Measurements from ENCODE around the gene SAYSD1. TPM values are rescaled to one million over a fixed set of nuclear protein-coding genes. Genes with fewer than 3 reads are reported as not detected.

Gene SAYSD1
- total and polyA plus RNA-seq, 4 donors: 7.8 to 16.6 (median 10.1) TPM

- 27 to 29% methylated on average over 12 of the region's 12 CpGs for WGBS, 2 donors
- Histone ChIP-seq H3K27me3 (ENCODE audit: control insufficient read depth in 1 of 2, insufficient read depth in 2 of 2, low read length in 1 of 2) (no peaks in the 10 kb centered on the region), H3K36me3 (ENCODE audit: control insufficient read depth in 1 of 2, insufficient read depth in 2 of 2, low read length in 1 of 2) (peaks cover 0 to 1% of the 10 kb centered on the region in 2 donors), H3K27ac (ENCODE audit: low read depth in 1 of 2, low read length in 2 of 2) (no peak overlapping the region), H3K9me3 (ENCODE audit: control insufficient read depth, low read length) (no peaks in the 10 kb centered on the region), H3K4me3 (ENCODE audit: low read length in 2 of 2) (peak overlapping the region in 1 of 2 donors; percentile 24), H3K4me1 (ENCODE audit: control insufficient read depth in 1 of 2, insufficient read depth in 2 of 2, low read length in 2 of 2) (no peaks in the 10 kb centered on the region)
- DNase-seq: peak in 1 of 2 donors; percentile 76
- no peak for ATAC-seq (ENCODE audit: low FRiP score)
- intact Hi-C loops (cut with DNase I): no loop called here
Measured at GRCh38 chr6:39102071-39102820, 12.7 kb downstream of the SAYSD1 start.

DNA sequence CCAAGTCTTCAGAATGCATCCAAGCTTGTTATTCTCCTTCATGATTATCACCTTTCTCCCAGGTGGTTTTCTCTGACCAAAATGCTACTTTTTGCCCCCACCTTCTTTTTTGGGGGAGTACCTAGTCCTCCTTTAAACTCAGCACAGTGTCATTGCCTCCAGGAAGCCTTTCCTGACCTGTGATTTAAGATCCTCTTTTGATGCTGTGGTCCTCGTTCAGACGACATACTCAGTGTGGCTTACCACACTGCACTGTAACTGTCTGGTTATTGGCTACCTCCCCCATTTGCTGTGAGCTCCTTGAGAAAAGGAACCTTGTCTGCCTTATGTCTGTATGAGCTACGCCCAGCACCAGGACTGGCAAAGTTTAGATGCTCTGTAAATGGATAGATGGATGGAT, 14.6 kb downstream of the SAYSD1 start:
- Histone ChIP-seq H3K4me3 (ENCODE audit: low read length in 2 of 2) (no peak overlapping the region), H3K4me1 (ENCODE audit: control insufficient read depth in 1 of 2, insufficient read depth in 2 of 2, low read length in 2 of 2) (no peaks in the 10 kb centered on the region), H3K27me3 (ENCODE audit: control insufficient read depth in 1 of 2, insufficient read depth in 2 of 2, low read length in 1 of 2) (no peaks in the 10 kb centered on the region), H3K36me3 (ENCODE audit: control insufficient read depth in 1 of 2, insufficient read depth in 2 of 2, low read length in 1 of 2) (peaks cover 0 to 1% of the 10 kb centered on the region in 2 donors), H3K27ac (ENCODE audit: low read depth in 1 of 2, low read length in 2 of 2) (no peak overlapping the region), H3K9me3 (ENCODE audit: control insufficient read depth, low read length) (no peaks in the 10 kb centered on the region)
- DNase-seq: no peak
- intact Hi-C loops (cut with DNase I): no loop called here
- ATAC-seq (ENCODE audit: low FRiP score): no peak
- WGBS, 2 donors: 86 to 94% methylated on average over 3 of the region's 3 CpGs

DNA sequence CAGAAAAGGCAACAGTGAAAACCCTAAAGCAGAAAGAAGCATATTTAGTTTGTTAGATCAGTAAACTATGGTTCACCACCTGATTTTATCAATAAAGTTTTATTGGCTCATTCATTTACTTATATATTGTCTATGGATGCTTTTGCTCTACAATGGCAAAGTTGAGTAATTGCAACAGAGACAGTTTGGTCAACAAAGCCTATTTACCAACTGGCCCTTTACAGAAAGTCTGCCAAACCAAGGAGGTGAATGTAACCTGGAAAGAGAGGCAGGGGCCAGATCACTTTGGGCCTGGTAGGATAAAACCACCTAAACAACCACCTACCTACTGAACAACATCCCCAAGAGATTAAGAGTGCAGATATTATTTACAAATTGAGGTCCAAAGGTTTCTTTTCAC, 19.4 kb downstream of the SAYSD1 start:
- H3K9me3 ChIP-seq (ENCODE audit: control insufficient read depth, low read length): no peaks in the 10 kb centered on the region
- no peaks in the 10 kb centered on the region for H3K27me3 ChIP-seq (ENCODE audit: control insufficient read depth in 1 of 2, insufficient read depth in 2 of 2, low read length in 1 of 2)
- H3K27ac ChIP-seq (ENCODE audit: low read depth in 1 of 2, low read length in 2 of 2): no peak overlapping the region
- intact Hi-C loops (cut with DNase I): no loop called here
- H3K4me3 ChIP-seq (ENCODE audit: low read length in 2 of 2): no peak overlapping the region
- ATAC-seq (ENCODE audit: low FRiP score) (no peak), DNase-seq (no peak)
- peaks cover 0 to 1% of the 10 kb centered on the region in 2 donors for H3K36me3 ChIP-seq (ENCODE audit: control insufficient read depth in 1 of 2, insufficient read depth in 2 of 2, low read length in 1 of 2)
- no peaks in the 10 kb centered on the region for H3K4me1 ChIP-seq (ENCODE audit: control insufficient read depth in 1 of 2, insufficient read depth in 2 of 2, low read length in 2 of 2)

DNA sequence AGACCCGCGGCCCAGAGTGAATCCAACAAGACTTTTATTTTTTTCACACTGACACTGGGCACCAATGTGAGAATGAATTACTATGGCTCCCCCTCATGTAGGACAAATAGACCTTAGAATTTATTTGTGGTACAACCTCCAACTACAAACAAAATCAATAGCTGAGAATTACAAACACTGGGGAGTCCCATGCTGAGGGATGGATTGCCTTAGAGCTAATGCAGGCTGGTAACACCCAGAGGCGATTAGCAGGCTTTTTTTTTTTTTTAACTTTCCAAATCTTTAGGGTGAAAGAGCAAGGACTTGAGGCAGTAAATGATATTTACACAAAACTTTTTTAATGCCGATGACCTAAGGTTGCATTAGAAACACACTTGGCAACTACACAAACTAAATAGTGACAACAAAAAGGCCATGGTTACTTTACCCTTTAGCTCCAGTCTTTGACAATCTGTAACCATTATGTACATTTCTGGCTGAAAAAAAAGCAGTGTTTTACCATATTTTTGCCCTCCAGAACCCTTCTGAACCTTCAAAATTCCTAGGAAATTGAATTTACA, 21.8 kb downstream of the SAYSD1 start:
- Histone ChIP-seq H3K27me3 (ENCODE audit: control insufficient read depth in 1 of 2, insufficient read depth in 2 of 2, low read length in 1 of 2) (no peaks in the 10 kb centered on the region), H3K36me3 (ENCODE audit: control insufficient read depth in 1 of 2, insufficient read depth in 2 of 2, low read length in 1 of 2) (no peaks in the 10 kb centered on the region), H3K4me1 (ENCODE audit: control insufficient read depth in 1 of 2, insufficient read depth in 2 of 2, low read length in 2 of 2) (no peaks in the 10 kb centered on the region), H3K4me3 (ENCODE audit: low read length in 2 of 2) (no peak overlapping the region), H3K9me3 (ENCODE audit: control insufficient read depth, low read length) (no peaks in the 10 kb centered on the region), H3K27ac (ENCODE audit: low read depth in 1 of 2, low read length in 2 of 2) (no peak overlapping the region)
- intact Hi-C loops (cut with DNase I): no loop called here
- ATAC-seq (ENCODE audit: low FRiP score) (no peak), DNase-seq (no peak)
- 81 to 87% methylated on average over 4 of the region's 4 CpGs for WGBS, 2 donors

DNA sequence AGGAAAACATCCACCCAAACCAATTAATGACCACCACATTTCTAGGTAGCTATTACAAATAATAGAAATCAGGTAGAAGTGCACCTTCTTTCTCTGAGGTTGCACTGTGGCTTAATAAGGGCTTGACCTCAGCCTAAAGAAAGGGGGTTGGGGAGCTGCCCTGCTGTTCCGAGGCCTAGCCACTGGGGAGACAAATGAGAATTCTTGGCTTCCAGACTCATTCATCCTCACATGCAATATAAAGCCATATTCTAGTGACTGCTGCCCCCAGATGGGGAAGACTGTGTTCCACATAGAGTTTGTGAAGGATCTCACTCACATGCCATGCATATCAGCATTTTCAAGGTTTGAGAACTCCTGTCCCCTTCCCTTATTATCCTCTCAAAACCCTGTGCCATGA, 22.9 kb downstream of the SAYSD1 start:
- intact Hi-C loops (cut with DNase I): no loop called here

GRCh38 chr6:39091220-39091619, 23.8 kb downstream of the SAYSD1 start:
- Histone ChIP-seq H3K36me3 (ENCODE audit: control insufficient read depth in 1 of 2, insufficient read depth in 2 of 2, low read length in 1 of 2) (no peaks in the 10 kb centered on the region), H3K27me3 (ENCODE audit: control insufficient read depth in 1 of 2, insufficient read depth in 2 of 2, low read length in 1 of 2) (no peaks in the 10 kb centered on the region), H3K4me3 (ENCODE audit: low read length in 2 of 2) (no peak overlapping the region), H3K4me1 (ENCODE audit: control insufficient read depth in 1 of 2, insufficient read depth in 2 of 2, low read length in 2 of 2) (no peaks in the 10 kb centered on the region), H3K27ac (ENCODE audit: low read depth in 1 of 2, low read length in 2 of 2) (no peak overlapping the region), H3K9me3 (ENCODE audit: control insufficient read depth, low read length) (no peaks in the 10 kb centered on the region)
- intact Hi-C loops (cut with DNase I): no loop called here
- ATAC-seq (ENCODE audit: low FRiP score) (no peak), DNase-seq (no peak)
- 84 to 87% methylated on average over 7 of the region's 7 CpGs for WGBS, 2 donors

More for the DNA sequence above, 22.9 kb downstream of the SAYSD1 start:
- Histone ChIP-seq H3K4me1 (ENCODE audit: control insufficient read depth in 1 of 2, insufficient read depth in 2 of 2, low read length in 2 of 2) (no peaks in the 10 kb centered on the region), H3K27ac (ENCODE audit: low read depth in 1 of 2, low read length in 2 of 2) (no peak overlapping the region), H3K36me3 (ENCODE audit: control insufficient read depth in 1 of 2, insufficient read depth in 2 of 2, low read length in 1 of 2) (no peaks in the 10 kb centered on the region), H3K4me3 (ENCODE audit: low read length in 2 of 2) (no peak overlapping the region), H3K27me3 (ENCODE audit: control insufficient read depth in 1 of 2, insufficient read depth in 2 of 2, low read length in 1 of 2) (no peaks in the 10 kb centered on the region), H3K9me3 (ENCODE audit: control insufficient read depth, low read length) (no peaks in the 10 kb centered on the region)
- ATAC-seq (ENCODE audit: low FRiP score) (no peak), DNase-seq (no peak)
- WGBS, 2 donors: 41 to 51% methylated on average over 1 of the region's 1 CpG

- Histone ChIP-seq H3K9me3 (ENCODE audit: control insufficient read depth, low read length) (no peaks in the 10 kb centered on the region), H3K4me3 (ENCODE audit: low read length in 2 of 2) (no peak overlapping the region), H3K4me1 (ENCODE audit: control insufficient read depth in 1 of 2, insufficient read depth in 2 of 2, low read length in 2 of 2) (no peaks in the 10 kb centered on the region), H3K27ac (ENCODE audit: low read depth in 1 of 2, low read length in 2 of 2) (no peak overlapping the region), H3K27me3 (ENCODE audit: control insufficient read depth in 1 of 2, insufficient read depth in 2 of 2, low read length in 1 of 2) (no peaks in the 10 kb centered on the region), H3K36me3 (ENCODE audit: control insufficient read depth in 1 of 2, insufficient read depth in 2 of 2, low read length in 1 of 2) (no peaks in the 10 kb centered on the region)
- intact Hi-C loops (cut with DNase I): no loop called here
- WGBS, 2 donors: 60 to 62% methylated on average over 4 of the region's 4 CpGs
- ATAC-seq (ENCODE audit: low FRiP score) (no peak), DNase-seq (no peak)
Measured at GRCh38 chr6:39090036-39090435, 24.9 kb downstream of the SAYSD1 start.

GRCh38 chr6:39088331-39088730, 26.7 kb downstream of the SAYSD1 start:
- H3K9me3 ChIP-seq (ENCODE audit: control insufficient read depth, low read length): no peaks in the 10 kb centered on the region
- H3K4me3 ChIP-seq (ENCODE audit: low read length in 2 of 2): no peak overlapping the region
- peak; percentile 35 for ATAC-seq (ENCODE audit: low FRiP score)
- no peak overlapping the region for H3K27ac ChIP-seq (ENCODE audit: low read depth in 1 of 2, low read length in 2 of 2)
- peak in 1 of 2 donors; percentile 74 for DNase-seq
- 0 to 2% methylated on average over 4 of the region's 4 CpGs for WGBS, 2 donors
- no peaks in the 10 kb centered on the region for H3K36me3 ChIP-seq (ENCODE audit: control insufficient read depth in 1 of 2, insufficient read depth in 2 of 2, low read length in 1 of 2)
- H3K27me3 ChIP-seq (ENCODE audit: control insufficient read depth in 1 of 2, insufficient read depth in 2 of 2, low read length in 1 of 2): no peaks in the 10 kb centered on the region
- no peaks in the 10 kb centered on the region for H3K4me1 ChIP-seq (ENCODE audit: control insufficient read depth in 1 of 2, insufficient read depth in 2 of 2, low read length in 2 of 2)
- intact Hi-C loops (cut with DNase I): loop anchor here in 1 of 2 donors (2.0 kb wide), 1 partner anchor 222 kb away; no protein-coding TSS in a partner anchor

- H3K36me3 ChIP-seq (ENCODE audit: control insufficient read depth in 1 of 2, insufficient read depth in 2 of 2, low read length in 1 of 2): no peaks in the 10 kb centered on the region
- no peaks in the 10 kb centered on the region for H3K27me3 ChIP-seq (ENCODE audit: control insufficient read depth in 1 of 2, insufficient read depth in 2 of 2, low read length in 1 of 2)
- no peak overlapping the region for H3K4me3 ChIP-seq (ENCODE audit: low read length in 2 of 2)
- intact Hi-C loops (cut with DNase I): no loop called here
- WGBS, 2 donors: 34 to 48% methylated on average over 7 of the region's 7 CpGs
- no peaks in the 10 kb centered on the region for H3K9me3 ChIP-seq (ENCODE audit: control insufficient read depth, low read length)
- DNase-seq (no peak), ATAC-seq (ENCODE audit: low FRiP score) (no peak)
- H3K27ac ChIP-seq (ENCODE audit: low read depth in 1 of 2, low read length in 2 of 2): no peak overlapping the region
- no peaks in the 10 kb centered on the region for H3K4me1 ChIP-seq (ENCODE audit: control insufficient read depth in 1 of 2, insufficient read depth in 2 of 2, low read length in 2 of 2)
Measured at GRCh38 chr6:39087197-39087596, 27.8 kb downstream of the SAYSD1 start.

Measured in aorta (tissue), 5 donors.